Measurements from ENCODE around the gene NCCRP1. TPM values are rescaled to one million over a fixed set of nuclear protein-coding genes. Genes with fewer than 3 reads are reported as not detected.
A peak's percentile ranks its signal among the peaks of the same experiment; 100 is the strongest.

Gene NCCRP1
- total and polyA plus RNA-seq, 4 donors, result 0.05 to 0.97 (median 0.17) TPM

GRCh38 chr19:39150235-39150634 lies 46.5 kb upstream of the NCCRP1 start:
- WGBS, 2 donors, result 92 to 94% methylated on average over 8 of the region's 8 CpGs
- H3K4me1 ChIP-seq (ENCODE audit: control insufficient read depth in 5 of 5, insufficient read depth in 5 of 5, low read length in 5 of 5), result peaks cover 0 to 26% (median 16%) of the 10 kb centered on the region in 5 donors
- ATAC-seq (ENCODE audit: insufficient read depth, low FRiP score), result no peak
- TF ChIP-seq, protein P1, sequence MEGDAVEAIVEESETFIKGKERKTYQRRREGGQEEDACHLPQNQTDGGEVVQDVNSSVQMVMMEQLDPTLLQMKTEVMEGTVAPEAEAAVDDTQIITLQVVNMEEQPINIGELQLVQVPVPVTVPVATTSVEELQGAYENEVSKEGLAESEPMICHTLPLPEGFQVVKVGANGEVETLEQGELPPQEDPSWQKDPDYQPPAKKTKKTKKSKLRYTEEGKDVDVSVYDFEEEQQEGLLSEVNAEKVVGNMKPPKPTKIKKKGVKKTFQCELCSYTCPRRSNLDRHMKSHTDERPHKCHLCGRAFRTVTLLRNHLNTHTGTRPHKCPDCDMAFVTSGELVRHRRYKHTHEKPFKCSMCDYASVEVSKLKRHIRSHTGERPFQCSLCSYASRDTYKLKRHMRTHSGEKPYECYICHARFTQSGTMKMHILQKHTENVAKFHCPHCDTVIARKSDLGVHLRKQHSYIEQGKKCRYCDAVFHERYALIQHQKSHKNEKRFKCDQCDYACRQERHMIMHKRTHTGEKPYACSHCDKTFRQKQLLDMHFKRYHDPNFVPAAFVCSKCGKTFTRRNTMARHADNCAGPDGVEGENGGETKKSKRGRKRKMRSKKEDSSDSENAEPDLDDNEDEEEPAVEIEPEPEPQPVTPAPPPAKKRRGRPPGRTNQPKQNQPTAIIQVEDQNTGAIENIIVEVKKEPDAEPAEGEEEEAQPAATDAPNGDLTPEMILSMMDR (IDR thresholded peaks at IDR 0.05; ENCODE audit: control extremely low read depth, extremely low read depth), result no peak
- DNase-seq, result no peak
- peaks cover 0 to 4% (median 1%) of the 10 kb centered on the region in 4 donors for H3K36me3 ChIP-seq (ENCODE audit: control insufficient read depth in 4 of 4, insufficient read depth in 4 of 4, low read length in 4 of 4)
- no peak overlapping the region for H3K4me3 ChIP-seq
- no peak overlapping the region for H3K9ac ChIP-seq (ENCODE audit: insufficient read depth in 1 of 2, low read length in 2 of 2)
- no peak overlapping the region for H3K27ac ChIP-seq (ENCODE audit: low read depth in 1 of 2, low read length in 1 of 2)
- H3K27me3 ChIP-seq (ENCODE audit: control insufficient read depth in 3 of 3, insufficient read depth in 3 of 3, low read length in 2 of 3), result no peaks in the 10 kb centered on the region
- no peaks in the 10 kb centered on the region for H3K9me3 ChIP-seq (ENCODE audit: control insufficient read depth in 4 of 4, insufficient read depth in 3 of 4, low read length in 3 of 4)

DNA sequence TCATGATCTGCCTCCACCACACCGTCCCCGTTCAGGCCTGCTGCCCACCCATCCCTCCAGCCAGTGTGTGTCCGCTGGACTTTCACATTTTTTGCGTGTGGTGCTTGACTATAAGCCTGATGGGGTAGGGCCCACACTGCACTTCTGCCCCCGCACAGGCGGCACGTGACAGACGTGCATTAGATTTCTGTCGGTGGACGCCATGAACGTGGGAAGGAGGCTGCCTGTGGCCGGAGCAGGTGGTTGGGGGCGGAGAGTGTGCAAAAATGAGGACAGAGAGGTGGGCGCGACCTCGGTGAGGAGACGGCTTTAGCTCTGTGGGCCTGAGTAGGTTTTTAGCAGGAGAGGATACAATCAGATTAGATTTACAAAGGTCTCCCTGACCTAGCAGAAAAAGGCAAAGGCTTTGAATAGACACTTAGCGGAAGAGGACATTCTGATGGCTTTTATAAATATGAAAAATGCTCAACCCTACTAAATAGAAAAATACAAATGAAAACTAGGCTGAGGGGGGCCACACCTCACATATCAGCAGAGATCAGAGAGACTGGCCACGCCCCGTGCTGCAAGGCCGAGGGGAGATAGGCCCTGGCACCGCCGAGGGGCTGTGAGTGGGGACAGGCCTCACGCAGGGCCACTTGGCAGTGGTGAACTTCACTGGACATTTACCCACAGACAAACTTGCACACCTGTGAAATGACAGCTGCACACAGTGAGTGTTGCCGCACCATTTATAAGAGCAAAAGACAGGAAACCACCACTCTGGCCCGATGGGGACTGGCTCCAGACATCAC lies 45.8 kb upstream of the NCCRP1 start:
- TF ChIP-seq, protein P1 (IDR thresholded peaks at IDR 0.05; ENCODE audit: control extremely low read depth, extremely low read depth), result no peak
- ATAC-seq (ENCODE audit: insufficient read depth, low FRiP score) (no peak), DNase-seq (no peak)
- H3K4me1 ChIP-seq (ENCODE audit: control insufficient read depth in 5 of 5, insufficient read depth in 5 of 5, low read length in 5 of 5), result peaks cover 0 to 25% (median 14%) of the 10 kb centered on the region in 5 donors
- no peak overlapping the region for H3K4me3 ChIP-seq
- H3K9ac ChIP-seq (ENCODE audit: insufficient read depth in 1 of 2, low read length in 2 of 2), result no peak overlapping the region
- 85 to 86% methylated on average over 26 of the region's 26 CpGs for WGBS, 2 donors
- no peaks in the 10 kb centered on the region for H3K9me3 ChIP-seq (ENCODE audit: control insufficient read depth in 4 of 4, insufficient read depth in 3 of 4, low read length in 3 of 4)
- peaks cover 0 to 4% (median 1%) of the 10 kb centered on the region in 4 donors for H3K36me3 ChIP-seq (ENCODE audit: control insufficient read depth in 4 of 4, insufficient read depth in 4 of 4, low read length in 4 of 4)
- no peaks in the 10 kb centered on the region for H3K27me3 ChIP-seq (ENCODE audit: control insufficient read depth in 3 of 3, insufficient read depth in 3 of 3, low read length in 2 of 3)
- peak overlapping the region in 1 of 2 donors; percentile 32 for H3K27ac ChIP-seq (ENCODE audit: low read depth in 1 of 2, low read length in 1 of 2)

- TF ChIP-seq, protein P1 (IDR thresholded peaks at IDR 0.05; ENCODE audit: control extremely low read depth, extremely low read depth), result no peak
- 95 to 98% methylated on average over 10 of the region's 10 CpGs for WGBS, 2 donors
- Histone ChIP-seq H3K9ac (ENCODE audit: insufficient read depth in 1 of 2, low read length in 2 of 2) (no peak overlapping the region), H3K27me3 (ENCODE audit: control insufficient read depth in 3 of 3, insufficient read depth in 3 of 3, low read length in 2 of 3) (no peaks in the 10 kb centered on the region), H3K36me3 (ENCODE audit: control insufficient read depth in 4 of 4, insufficient read depth in 4 of 4, low read length in 4 of 4) (peaks cover 0 to 4% (median 1%) of the 10 kb centered on the region in 4 donors), H3K4me3 (no peak overlapping the region), H3K4me1 (ENCODE audit: control insufficient read depth in 5 of 5, insufficient read depth in 5 of 5, low read length in 5 of 5) (peaks cover 0 to 29% (median 17%) of the 10 kb centered on the region in 5 donors), H3K9me3 (ENCODE audit: control insufficient read depth in 4 of 4, insufficient read depth in 3 of 4, low read length in 3 of 4) (no peaks in the 10 kb centered on the region), H3K27ac (ENCODE audit: low read depth in 1 of 2, low read length in 1 of 2) (no peak overlapping the region)
- DNase-seq (no peak), ATAC-seq (ENCODE audit: insufficient read depth, low FRiP score) (no peak)
Measured at GRCh38 chr19:39152066-39152465, 44.7 kb upstream of the NCCRP1 start.
